Neural progenitor cell (in vitro differentiated cells): Measurements from ENCODE around the gene PDGFC. TPM values are rescaled to one million over a fixed set of nuclear protein-coding genes. Genes with fewer than 3 reads are reported as not detected.

ENCODE experiments used
- DNase-seq: peaks from one replicate; pipeline ENCODE4 v3.0.0-alpha.2; 2016; ENCODE audit warnings: low spot score
- H2AFZ ChIP-seq: fragments of 200-600 bp; sonication (generic); replicated peaks from 2 replicates; pipeline ENCODE4 v1.6.1; 2016; ENCODE audit warnings: antibody characterized with exemption
- H3F3A ChIP-seq: fragments of 200-600 bp; sonication (generic); 2 replicates; pipeline ENCODE4 v1.6.1; 2016; ENCODE audit warnings: antibody characterized with exemption, low read depth
- H3K27ac ChIP-seq: fragments of 200-600 bp; sonication (generic); 2 replicates; pipeline ENCODE4 v1.5.1; 2016; ENCODE audit warnings: mild to moderate bottlenecking
- H3K27me3 ChIP-seq: fragments of 200-600 bp; sonication (generic); 2 replicates; pipeline ENCODE4 v1.6.1; 2016; ENCODE audit warnings: mild to moderate bottlenecking, moderate library complexity
- H3K36me3 ChIP-seq: fragments of 200-600 bp; sonication (generic); 2 replicates; pipeline ENCODE4 v1.5.1; 2016
- H3K4me1 ChIP-seq: fragments of 200-600 bp; sonication (generic); 2 replicates; pipeline ENCODE4 v1.6.1; 2016; ENCODE audit warnings: mixed run types
- H3K4me2 ChIP-seq: fragments of 200-600 bp; sonication (generic); 2 replicates; pipeline ENCODE4 v1.6.1; 2016
- H3K4me3 ChIP-seq: fragments of 200-600 bp; sonication (generic); 2 replicates; pipeline ENCODE4 v1.5.1; 2016
- H3K79me2 ChIP-seq: fragments of 200-600 bp; sonication (generic); 2 replicates; pipeline ENCODE4 v1.6.1; 2016; ENCODE audit warnings: low read depth
- H3K9ac ChIP-seq: fragments of 200-600 bp; sonication (generic); 2 replicates; pipeline ENCODE4 v1.6.1; 2016
- H3K9me3 ChIP-seq: fragments of 200-600 bp; sonication (generic); 2 replicates; pipeline ENCODE4 v1.5.1; 2016; ENCODE audit warnings: low read depth
- H4K20me1 ChIP-seq: fragments of 200-600 bp; sonication (generic); 2 replicates; pipeline ENCODE4 v1.6.1; 2016; ENCODE audit warnings: low read depth
- H3K27ac Mint-ChIP-seq: 3 replicates; pipeline ENCODE4 v1.8.0; 2021; ENCODE audit warnings: mixed read lengths
- H3K27me3 Mint-ChIP-seq: 2 replicates; pipeline ENCODE4 v1.8.0; 2022; ENCODE audit warnings: low read depth, mild to moderate bottlenecking, inconsistent platforms, moderate library complexity, mixed read lengths; ENCODE audit not compliant: insufficient read depth
- H3K36me3 Mint-ChIP-seq: 3 replicates; pipeline ENCODE4 v1.8.0; 2021; ENCODE audit warnings: mixed read lengths
- H3K4me1 Mint-ChIP-seq: 3 replicates; pipeline ENCODE4 v1.8.0; 2021; ENCODE audit warnings: mixed read lengths
- H3K4me3 Mint-ChIP-seq: 3 replicates; pipeline ENCODE4 v1.8.0; 2021; ENCODE audit warnings: mild to moderate bottlenecking, moderate library complexity, mixed read lengths
- H3K9me3 Mint-ChIP-seq: 3 replicates; pipeline ENCODE4 v1.8.0; 2020; ENCODE audit warnings: mixed read lengths
- EZH2 ChIP-seq: fragments of 200-600 bp; sonication (generic); IDR thresholded peaks from 2 replicates; pipeline ENCODE4 v1.6.1; 2017; ENCODE audit warnings: antibody characterized with exemption, mild to moderate bottlenecking, moderate library complexity
- EZH2phosphoT487 ChIP-seq: fragments of 200-600 bp; sonication (generic); IDR thresholded peaks from 2 replicates; pipeline ENCODE4 v1.6.1; 2017; ENCODE audit warnings: antibody characterized with exemption
- total RNA-seq: library from RNA; depleted of rRNA; stranded (reverse); fragments of >200 nt; gene quantifications from 2 replicates; pipeline ENCODE4 v1.2.3, GENCODE V29; 2015; ENCODE audit warnings: low replicate concordance
- TF ChIP-seq, protein P1 (sequence below): fragments of 200-600 bp; sonication (generic); IDR thresholded peaks from 2 replicates; pipeline ENCODE4 v1.5.1; 2017; ENCODE audit warnings: antibody characterized with exemption, mild to moderate bottlenecking

The PDGFC gene
- total RNA-seq, 1 donor from 2014 or later: 4.7 TPM

DNA sequence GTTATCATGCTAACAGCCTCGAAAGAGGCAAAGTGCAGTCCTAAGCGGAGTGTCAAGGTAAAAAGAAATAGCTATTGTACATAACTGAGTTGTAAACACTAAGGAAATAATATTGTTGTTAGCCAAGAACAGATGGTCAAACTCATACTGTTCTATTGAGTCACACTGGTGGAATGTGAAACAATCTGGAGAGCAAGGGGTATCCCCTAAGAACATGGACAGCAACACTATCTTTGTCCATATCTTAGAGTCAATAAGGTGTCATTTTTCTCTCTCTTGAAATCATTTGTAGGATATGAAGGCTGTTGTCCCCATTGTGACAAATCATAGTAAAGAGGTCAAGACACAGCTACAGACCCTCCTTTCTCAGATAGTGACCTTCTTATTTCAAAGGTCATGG is 4.5 kb upstream of the PDGFC start:
- H3K79me2 ChIP-seq: no peaks in the 10 kb centered on the region
- Mint-ChIP-seq H3K4me3 (no peak overlapping the region), H3K36me3 (no peaks in the 10 kb centered on the region), H3K27me3 (no peaks in the 10 kb centered on the region), H3K27ac (peak overlapping the region; percentile 94), H3K4me1 (peaks cover 46% of the 10 kb centered on the region), H3K9me3 (no peaks in the 10 kb centered on the region)
- DNase-seq: no peak
- H3K36me3 ChIP-seq: no peaks in the 10 kb centered on the region
- no peaks in the 10 kb centered on the region for H4K20me1 ChIP-seq
- no peak overlapping the region for H3K4me2 ChIP-seq
- no peaks in the 10 kb centered on the region for H3K4me1 ChIP-seq
- H3K27ac ChIP-seq: no peak overlapping the region
- H3K9me3 ChIP-seq: no peaks in the 10 kb centered on the region
- H2AFZ ChIP-seq: no peak overlapping the region
- H3F3A ChIP-seq: peaks cover 14% of the 10 kb centered on the region
- H3K9ac ChIP-seq: no peak overlapping the region
- TF ChIP-seq EZH2 (no peak), EZH2phosphoT487 (no peak)
- TF ChIP-seq, protein P1, sequence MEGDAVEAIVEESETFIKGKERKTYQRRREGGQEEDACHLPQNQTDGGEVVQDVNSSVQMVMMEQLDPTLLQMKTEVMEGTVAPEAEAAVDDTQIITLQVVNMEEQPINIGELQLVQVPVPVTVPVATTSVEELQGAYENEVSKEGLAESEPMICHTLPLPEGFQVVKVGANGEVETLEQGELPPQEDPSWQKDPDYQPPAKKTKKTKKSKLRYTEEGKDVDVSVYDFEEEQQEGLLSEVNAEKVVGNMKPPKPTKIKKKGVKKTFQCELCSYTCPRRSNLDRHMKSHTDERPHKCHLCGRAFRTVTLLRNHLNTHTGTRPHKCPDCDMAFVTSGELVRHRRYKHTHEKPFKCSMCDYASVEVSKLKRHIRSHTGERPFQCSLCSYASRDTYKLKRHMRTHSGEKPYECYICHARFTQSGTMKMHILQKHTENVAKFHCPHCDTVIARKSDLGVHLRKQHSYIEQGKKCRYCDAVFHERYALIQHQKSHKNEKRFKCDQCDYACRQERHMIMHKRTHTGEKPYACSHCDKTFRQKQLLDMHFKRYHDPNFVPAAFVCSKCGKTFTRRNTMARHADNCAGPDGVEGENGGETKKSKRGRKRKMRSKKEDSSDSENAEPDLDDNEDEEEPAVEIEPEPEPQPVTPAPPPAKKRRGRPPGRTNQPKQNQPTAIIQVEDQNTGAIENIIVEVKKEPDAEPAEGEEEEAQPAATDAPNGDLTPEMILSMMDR: no peak
- H3K27me3 ChIP-seq: peaks cover 16% of the 10 kb centered on the region
- H3K4me3 ChIP-seq: no peak overlapping the region

DNA sequence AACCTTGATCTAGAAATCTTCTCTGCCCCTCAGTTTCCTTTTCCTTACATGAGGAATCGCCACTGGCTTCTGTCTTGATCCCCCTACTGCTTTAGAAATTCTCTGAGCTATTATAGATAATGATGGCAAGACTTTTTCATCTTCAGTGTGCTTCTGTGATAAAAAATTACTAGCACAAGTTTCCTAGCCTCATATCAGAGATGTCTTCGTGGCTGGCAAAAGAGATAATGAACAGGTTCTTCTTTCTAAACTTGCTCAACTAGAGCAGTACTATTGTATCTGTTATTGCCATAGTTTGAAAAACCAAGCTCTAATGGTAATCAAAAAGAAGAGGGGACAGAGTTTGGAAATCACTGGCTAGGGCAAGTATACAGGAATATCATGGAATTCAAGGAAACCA is 4.1 kb upstream of the PDGFC start:
- DNase-seq: no peak
- Mint-ChIP-seq H3K27ac (peak overlapping the region; percentile 94), H3K36me3 (no peaks in the 10 kb centered on the region), H3K4me1 (peaks cover 42% of the 10 kb centered on the region), H3K27me3 (no peaks in the 10 kb centered on the region), H3K4me3 (no peak overlapping the region), H3K9me3 (no peaks in the 10 kb centered on the region)
- TF ChIP-seq, protein P1: no peak
- TF ChIP-seq EZH2phosphoT487: no peak
- no peak for TF ChIP-seq EZH2
- no peak overlapping the region for H3K4me3 ChIP-seq
- H3K79me2 ChIP-seq: no peaks in the 10 kb centered on the region
- H3K9me3 ChIP-seq: no peaks in the 10 kb centered on the region
- H4K20me1 ChIP-seq: no peaks in the 10 kb centered on the region
- H2AFZ ChIP-seq: no peak overlapping the region
- H3F3A ChIP-seq: peaks cover 19% of the 10 kb centered on the region
- H3K4me2 ChIP-seq: no peak overlapping the region
- no peaks in the 10 kb centered on the region for H3K4me1 ChIP-seq
- no peaks in the 10 kb centered on the region for H3K36me3 ChIP-seq
- H3K9ac ChIP-seq: no peak overlapping the region
- H3K27me3 ChIP-seq: peaks cover 17% of the 10 kb centered on the region
- H3K27ac ChIP-seq: no peak overlapping the region

DNA sequence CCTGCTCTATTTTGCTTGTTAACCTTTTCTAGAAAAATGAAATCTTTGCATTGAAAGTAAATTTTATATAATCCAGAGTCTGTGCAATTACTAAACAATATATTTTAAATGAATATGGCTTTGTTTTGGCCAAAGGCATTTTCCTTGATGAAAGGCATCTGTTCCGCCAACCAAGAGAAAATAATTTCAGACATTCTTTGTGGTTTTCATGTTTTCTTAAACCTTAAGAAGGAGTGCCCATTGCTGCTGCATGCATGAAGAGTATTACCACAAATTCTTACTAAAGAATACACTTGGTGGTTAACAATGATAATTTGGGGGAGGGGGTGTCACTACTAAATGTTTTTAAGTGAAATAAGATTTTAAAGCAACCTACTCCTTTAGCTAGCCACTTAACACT is 2.7 kb upstream of the PDGFC start:
- DNase-seq: no peak
- H3K27me3 ChIP-seq: peaks cover 31% of the 10 kb centered on the region
- H3K79me2 ChIP-seq: no peaks in the 10 kb centered on the region
- Mint-ChIP-seq H3K4me3 (no peak overlapping the region), H3K27me3 (peaks cover 2% of the 10 kb centered on the region), H3K27ac (no peak overlapping the region), H3K4me1 (peaks cover 47% of the 10 kb centered on the region), H3K9me3 (no peaks in the 10 kb centered on the region), H3K36me3 (no peaks in the 10 kb centered on the region)
- no peaks in the 10 kb centered on the region for H3K9me3 ChIP-seq
- peaks cover 8% of the 10 kb centered on the region for H3K4me1 ChIP-seq
- no peaks in the 10 kb centered on the region for H3K36me3 ChIP-seq
- peaks cover 24% of the 10 kb centered on the region for H3F3A ChIP-seq
- H4K20me1 ChIP-seq: peaks cover 8% of the 10 kb centered on the region
- no peak overlapping the region for H3K9ac ChIP-seq
- H2AFZ ChIP-seq: no peak overlapping the region
- TF ChIP-seq EZH2phosphoT487 (no peak), EZH2 (no peak)
- TF ChIP-seq, protein P1: no peak
- no peak overlapping the region for H3K4me2 ChIP-seq
- no peak overlapping the region for H3K4me3 ChIP-seq
- no peak overlapping the region for H3K27ac ChIP-seq
